GM12865 (cell line): ENCODE measurements around the gene ZNF652.
A peak's percentile ranks its signal among the peaks of the same experiment; 100 is the strongest.
"Not testable (repeated sequence)": the region's sequence is repeated elsewhere in the genome, so short reads cannot be mapped to it uniquely, and the experiment has no call there.

Experiments used
- DNase-seq: peaks from one replicate; pipeline ENCODE4 v3.0.0; 2010; ENCODE audit warnings: low read depth
- H3K4me3 ChIP-seq: 2 replicates; pipeline ENCODE4 v1.5.1; 2011; ENCODE audit warnings: mild to moderate bottlenecking, low read depth, low read length, control low read depth
- TF ChIP-seq, protein P1 (sequence below): IDR thresholded peaks from 2 replicates; pipeline ENCODE4 v1.5.1; 2011; ENCODE audit warnings: low read length, control low read depth, low read depth, inconsistent platforms; ENCODE audit not compliant: insufficient read depth; ENCODE audit errors: missing control alignments

Gene ZNF652

DNA sequence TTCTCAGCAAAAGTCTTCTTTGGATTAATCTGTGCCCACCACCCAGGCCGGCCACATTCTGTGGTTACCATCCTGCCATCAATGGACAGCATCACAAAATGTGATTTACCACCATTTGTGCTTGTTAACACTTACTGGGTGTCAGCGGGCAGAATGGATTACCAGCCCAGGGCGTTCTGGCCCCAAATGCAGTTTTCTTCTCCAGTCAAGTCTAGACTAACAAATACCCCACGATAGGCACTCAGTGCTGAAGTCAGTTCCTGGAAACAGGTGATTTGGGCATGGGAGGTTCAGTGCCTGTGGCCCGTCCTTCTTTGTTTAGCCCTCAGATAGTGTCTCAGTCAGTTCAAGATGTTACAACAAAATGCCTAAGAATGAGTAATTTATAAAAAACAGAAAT is 92.7 kb downstream of the ZNF652 start:
- TF ChIP-seq, protein P1, sequence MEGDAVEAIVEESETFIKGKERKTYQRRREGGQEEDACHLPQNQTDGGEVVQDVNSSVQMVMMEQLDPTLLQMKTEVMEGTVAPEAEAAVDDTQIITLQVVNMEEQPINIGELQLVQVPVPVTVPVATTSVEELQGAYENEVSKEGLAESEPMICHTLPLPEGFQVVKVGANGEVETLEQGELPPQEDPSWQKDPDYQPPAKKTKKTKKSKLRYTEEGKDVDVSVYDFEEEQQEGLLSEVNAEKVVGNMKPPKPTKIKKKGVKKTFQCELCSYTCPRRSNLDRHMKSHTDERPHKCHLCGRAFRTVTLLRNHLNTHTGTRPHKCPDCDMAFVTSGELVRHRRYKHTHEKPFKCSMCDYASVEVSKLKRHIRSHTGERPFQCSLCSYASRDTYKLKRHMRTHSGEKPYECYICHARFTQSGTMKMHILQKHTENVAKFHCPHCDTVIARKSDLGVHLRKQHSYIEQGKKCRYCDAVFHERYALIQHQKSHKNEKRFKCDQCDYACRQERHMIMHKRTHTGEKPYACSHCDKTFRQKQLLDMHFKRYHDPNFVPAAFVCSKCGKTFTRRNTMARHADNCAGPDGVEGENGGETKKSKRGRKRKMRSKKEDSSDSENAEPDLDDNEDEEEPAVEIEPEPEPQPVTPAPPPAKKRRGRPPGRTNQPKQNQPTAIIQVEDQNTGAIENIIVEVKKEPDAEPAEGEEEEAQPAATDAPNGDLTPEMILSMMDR = no peak
- H3K4me3 ChIP-seq = no peak overlapping the region
- no peak for DNase-seq

DNA sequence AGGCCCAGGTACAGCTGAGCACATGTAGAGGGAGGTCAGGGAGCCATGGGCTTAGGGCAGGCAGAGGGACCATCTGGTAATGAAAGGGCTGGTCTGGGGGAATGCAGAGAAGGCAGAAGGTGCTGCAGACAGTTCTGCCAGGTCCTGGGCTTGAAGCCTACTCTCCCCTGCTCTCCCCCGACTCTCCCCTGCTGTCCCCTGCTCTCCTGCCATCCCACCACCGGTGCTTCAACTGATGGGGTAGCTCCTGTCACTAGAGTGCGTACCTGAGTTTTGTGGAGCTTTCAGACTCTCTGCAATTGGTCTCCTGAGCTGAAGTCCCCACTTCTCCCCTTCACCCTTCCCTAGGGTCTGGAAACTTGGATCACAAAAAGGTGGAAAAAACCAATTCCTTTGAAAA is 94.1 kb downstream of the ZNF652 start:
- no peak for DNase-seq
- H3K4me3 ChIP-seq = no peak overlapping the region

DNA sequence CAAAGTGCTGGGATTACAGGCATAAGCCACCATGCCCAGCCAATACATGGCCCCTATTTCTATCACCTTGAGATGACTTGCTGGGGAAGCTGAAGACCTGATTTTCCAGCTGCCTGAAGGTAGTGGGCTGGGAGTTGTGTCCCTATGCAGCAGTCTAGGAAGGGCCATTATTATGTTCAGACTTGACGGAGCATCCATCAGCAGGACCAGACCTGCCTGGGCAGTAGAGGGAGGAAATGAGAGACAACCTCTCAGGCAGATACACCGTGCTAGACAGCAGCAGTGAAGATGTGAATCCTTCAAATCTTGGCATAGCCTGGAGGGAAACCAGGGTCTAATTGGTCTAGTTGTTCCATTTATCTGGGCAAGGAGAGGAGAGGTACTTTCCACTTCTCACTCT is 95.8 kb downstream of the ZNF652 start:
- TF ChIP-seq, protein P1 = no peak
- DNase-seq = no peak

More for the DNA sequence above, 94.1 kb downstream of the ZNF652 start:
- TF ChIP-seq, protein P1 = no peak

DNA sequence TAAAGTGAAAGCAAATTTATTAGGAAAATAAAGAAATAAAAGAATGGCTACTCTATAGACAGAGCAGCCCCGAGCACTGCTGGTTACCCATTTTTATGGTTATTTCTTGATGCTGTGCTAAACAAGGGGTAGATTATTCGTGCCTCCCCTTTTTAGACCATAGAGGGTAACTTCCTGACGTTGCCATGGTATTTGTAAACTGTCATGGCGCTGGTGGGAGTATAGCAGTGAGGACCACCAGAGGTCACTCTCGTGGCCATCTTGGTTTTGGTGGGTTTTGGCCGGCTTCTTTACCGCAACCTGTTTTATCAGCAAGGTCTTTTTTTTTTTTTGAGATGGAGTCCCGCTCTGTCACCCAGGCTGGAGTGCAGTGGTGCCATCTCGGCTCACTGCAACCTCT is 100.5 kb downstream of the ZNF652 start:
- not testable (repeated sequence) for H3K4me3 ChIP-seq, DNase-seq

More for the DNA sequence above, 95.8 kb downstream of the ZNF652 start:
- no peak overlapping the region for H3K4me3 ChIP-seq

GRCh38 chr17:49260817-49261291 is 101.2 kb downstream of the ZNF652 start:
- DNase-seq = no peak
- H3K4me3 ChIP-seq = peak overlapping the region; percentile 46
- TF ChIP-seq, protein P1 = no peak

- peak; percentile 43 for DNase-seq
- TF ChIP-seq, protein P1 = no peak
- H3K4me3 ChIP-seq = peak overlapping the region; percentile 46
Measured at GRCh38 chr17:49260011-49260816, 101.8 kb downstream of the ZNF652 start.

DNA sequence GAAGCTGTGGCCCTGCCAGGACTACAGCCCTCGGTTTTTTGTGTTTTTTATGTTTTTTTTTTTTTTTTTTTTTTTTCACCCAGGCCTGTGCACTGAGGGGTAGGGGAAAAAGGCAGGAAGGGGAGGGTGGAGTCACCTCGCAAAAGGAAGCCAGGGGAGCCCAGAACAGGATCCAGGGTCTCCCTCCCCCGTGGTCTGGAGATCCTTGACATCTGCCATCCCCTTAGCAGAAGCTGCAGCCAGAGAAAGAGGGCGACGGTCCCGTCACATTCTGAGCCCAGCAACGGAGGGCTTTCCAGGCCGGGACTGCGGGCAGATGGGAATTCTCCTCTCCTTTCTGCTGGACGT is 102.4 kb downstream of the ZNF652 start:
- TF ChIP-seq, protein P1 = no peak
- H3K4me3 ChIP-seq = peak overlapping the region; percentile 46
- no peak for DNase-seq
